ENCODE measurements around the gene CCNL1.
A peak's percentile ranks its signal among the peaks of the same experiment; 100 is the strongest.

CCNL1 gene

DNA sequence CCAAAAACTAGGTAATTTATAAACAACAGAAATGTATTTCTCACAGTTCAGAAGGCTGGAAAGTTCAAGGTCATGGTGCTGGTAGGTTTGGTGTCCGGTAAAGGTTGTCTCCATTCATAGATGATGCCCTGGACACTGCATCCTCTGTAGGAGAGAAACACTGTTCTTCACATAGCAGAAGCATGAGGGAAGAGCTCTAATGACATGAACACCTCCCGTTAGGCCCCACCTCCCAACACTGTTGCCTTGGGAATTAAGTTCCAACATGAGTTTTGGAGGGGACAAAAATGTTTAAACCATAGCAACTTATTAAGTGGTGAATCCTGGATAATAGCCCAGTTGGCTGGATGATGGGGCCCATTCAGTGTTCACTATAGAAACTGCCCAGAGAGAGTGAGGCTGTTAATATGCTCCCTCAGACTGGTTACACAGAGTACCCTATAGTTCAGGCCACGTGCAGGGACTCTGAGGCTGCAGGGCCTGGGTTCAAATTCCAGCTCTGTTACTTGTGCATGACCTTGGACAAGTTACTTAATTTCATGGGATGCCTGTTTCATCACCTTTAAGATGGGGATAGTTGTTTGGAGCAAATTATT lies 37.0 kb downstream of the CCNL1 start:
- no peak for DNase-seq (ENCODE audit: low spot score)

- peak; percentile 78 for DNase-seq (ENCODE audit: low spot score)
Observed at GRCh38 chr3:157122116-157122515, 37.8 kb downstream of the CCNL1 start.

DNA sequence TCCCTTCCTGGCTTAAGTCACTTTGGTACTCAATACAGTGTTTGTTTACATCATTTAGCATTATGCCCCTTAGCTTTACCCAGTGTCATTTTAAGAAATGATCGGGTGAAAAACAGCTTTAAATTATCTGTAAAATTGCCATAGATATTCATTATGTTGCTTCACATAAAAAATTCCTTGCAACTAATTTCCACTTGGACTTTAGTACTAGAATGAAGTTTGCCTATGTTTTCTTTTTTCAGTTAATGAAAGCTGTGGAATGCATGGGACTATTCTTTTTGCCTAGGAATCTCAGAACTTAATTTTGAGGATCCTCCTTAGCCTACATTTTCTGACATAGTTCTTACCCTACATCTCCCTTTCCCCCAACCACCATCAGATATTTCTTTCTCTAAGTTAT lies 38.4 kb downstream of the CCNL1 start:
- DNase-seq (ENCODE audit: low spot score), result no peak

GRCh38 chr3:157120071-157120892 lies 39.7 kb downstream of the CCNL1 start:
- no peak for DNase-seq (ENCODE audit: low spot score)

DNA sequence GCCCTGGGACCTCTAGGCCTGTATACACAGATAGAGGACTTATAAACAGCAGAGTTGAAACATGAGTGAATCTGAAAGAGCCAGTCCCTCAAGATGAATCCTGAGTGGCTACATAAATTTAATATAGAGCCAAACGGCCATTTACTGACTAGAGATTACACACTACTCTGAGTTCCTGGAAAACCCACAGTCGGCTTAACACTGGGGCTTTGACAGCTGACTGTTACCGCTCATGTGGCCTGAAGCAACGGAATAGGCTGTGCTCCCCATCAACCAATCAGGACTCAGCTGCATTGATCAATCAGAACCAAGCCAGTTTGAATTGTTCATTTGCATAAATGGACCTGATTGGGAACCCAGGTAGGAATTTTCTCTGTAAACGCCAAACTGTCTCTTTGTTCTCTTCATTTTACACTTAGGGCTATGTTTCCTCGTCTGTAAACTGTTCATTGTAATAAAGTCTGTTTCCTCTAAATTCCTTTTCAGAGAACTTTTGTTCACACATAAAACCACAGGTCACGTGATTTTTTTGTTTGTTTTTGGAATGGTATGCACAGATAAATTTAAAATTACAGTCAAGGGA lies 40.5 kb downstream of the CCNL1 start:
- no peak for DNase-seq (ENCODE audit: low spot score)

DNA sequence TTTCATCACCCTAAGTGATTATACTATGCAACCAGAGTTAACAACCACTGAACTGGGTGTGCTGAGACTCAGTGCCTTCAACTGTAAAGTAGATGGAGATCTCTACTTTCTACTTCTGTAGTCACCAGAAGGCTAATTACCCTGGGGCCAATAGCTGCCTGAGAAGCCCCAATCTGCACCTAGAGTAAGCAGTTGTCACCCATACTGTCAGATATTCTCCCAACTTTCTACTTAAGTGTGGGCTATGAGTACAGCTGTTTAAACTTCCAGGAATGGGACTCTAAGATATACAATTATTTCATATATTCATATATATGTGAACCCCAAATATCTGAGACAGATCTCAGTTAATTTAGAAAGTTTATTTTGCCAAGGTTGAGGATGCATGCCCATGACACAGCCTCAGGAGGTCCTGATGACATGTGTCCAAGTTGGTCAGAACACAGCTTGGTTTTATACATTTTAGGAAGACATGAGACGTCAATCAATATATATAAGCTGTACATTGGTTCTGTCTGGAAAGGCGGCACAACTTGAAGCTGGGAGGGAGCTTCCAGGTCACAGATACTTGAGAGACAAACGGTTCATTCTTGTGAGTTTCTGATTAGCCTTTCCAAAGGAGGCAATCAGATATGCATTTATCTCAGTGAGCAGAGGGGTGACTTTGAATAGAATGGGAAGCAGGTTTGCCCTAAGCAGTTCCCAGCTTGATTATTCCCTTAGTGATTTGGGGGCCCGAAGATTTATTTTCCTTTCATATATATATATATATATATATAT lies 41.9 kb downstream of the CCNL1 start:
- DNase-seq (ENCODE audit: low spot score), result no peak

DNA sequence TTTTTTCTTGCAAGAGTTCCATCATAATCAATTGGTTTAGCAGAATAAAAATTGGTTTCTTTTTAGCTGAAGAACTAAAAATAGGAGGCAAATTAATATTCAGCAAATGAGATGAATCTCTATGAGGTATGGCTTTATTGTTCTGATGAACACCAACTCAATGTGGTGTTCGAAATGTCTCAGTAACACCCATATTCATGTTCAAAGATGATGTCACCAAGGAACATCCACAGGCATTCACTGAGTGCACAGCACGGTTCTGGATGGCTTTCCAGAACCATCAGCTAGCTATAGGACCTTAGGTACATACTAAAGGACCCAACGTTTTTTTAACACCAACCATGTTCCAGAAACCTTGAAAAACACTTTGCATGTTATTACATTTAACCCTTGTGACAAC lies 42.7 kb downstream of the CCNL1 start:
- no peak for DNase-seq (ENCODE audit: low spot score)

- no peak for DNase-seq (ENCODE audit: low spot score)
Observed at GRCh38 chr3:157116017-157116416, 43.9 kb downstream of the CCNL1 start.

DNA sequence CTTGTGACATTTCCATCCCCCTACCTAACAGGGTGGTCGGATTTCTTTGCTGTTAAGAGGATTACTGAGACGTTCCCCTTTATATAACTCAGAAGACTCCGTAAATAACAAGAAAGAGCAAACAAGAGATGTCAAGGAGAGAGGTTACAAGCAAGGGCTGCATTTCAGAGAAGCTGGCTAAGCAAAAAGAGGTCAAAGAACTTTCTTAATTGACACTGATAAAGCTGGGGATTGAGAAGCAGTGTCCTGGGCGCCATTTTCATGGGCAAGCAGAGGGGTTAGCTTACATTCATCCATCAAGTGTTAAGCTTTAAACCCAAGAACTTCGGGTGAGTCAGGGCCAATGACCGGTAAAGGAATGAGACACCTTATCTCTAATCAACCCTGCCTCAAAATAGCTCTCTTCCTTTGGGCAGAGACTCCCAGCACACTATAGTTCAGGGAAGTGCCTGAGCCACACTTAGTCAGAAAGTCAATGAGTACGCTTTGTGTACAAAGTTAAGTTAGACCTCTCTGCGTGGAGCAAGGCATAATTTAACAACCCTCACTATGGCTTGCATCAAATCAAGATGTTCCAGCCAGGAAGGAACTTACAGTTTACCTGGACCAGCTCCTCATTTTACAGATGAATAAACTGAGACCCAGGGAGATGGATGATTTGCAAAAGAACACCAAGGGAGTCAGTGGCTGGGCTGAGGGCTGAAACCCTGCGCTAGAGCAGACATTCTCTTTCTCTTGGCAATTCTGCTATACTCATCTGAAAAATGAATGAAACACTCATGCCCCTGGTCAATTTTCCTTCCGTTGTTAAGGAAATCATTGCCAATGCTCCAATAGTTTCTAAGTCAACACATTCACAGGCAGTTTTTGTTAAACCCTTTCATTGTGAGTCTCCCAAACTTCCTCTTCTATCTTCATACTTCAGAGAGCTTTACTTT lies 44.6 kb downstream of the CCNL1 start:
- DNase-seq (ENCODE audit: low spot score), result no peak

- peak; percentile 37 for DNase-seq (ENCODE audit: low spot score)
Observed at GRCh38 chr3:157113832-157114505, 46.0 kb downstream of the CCNL1 start.

DNA sequence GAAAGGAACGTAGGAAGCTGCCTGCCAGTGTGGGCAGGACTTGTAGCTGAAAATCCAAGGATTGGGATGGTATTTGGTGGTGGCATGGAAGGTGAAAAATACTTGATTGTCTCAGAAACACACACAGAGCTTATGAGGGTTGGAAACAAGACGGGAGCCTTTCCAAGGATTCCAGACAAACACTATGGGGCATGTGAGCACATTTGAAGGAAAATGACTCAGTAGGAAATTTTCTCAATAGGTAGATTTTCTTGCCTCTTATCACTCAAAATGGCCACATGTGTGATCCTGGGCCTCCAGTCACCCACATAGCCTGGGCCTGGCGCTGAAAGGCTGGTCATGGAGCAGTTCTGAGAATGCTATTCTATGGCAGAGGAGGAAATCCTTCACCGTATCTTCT lies 47.4 kb downstream of the CCNL1 start:
- no peak for DNase-seq (ENCODE audit: low spot score)

GRCh38 chr3:157111518-157111917 lies 48.4 kb downstream of the CCNL1 start:
- DNase-seq (ENCODE audit: low spot score), result no peak

GRCh38 chr3:157110761-157111278 lies 49.1 kb downstream of the CCNL1 start:
- no peak for DNase-seq (ENCODE audit: low spot score)

- no peak for DNase-seq (ENCODE audit: low spot score)
Observed at GRCh38 chr3:157109267-157110141, 50.4 kb downstream of the CCNL1 start.

DNA sequence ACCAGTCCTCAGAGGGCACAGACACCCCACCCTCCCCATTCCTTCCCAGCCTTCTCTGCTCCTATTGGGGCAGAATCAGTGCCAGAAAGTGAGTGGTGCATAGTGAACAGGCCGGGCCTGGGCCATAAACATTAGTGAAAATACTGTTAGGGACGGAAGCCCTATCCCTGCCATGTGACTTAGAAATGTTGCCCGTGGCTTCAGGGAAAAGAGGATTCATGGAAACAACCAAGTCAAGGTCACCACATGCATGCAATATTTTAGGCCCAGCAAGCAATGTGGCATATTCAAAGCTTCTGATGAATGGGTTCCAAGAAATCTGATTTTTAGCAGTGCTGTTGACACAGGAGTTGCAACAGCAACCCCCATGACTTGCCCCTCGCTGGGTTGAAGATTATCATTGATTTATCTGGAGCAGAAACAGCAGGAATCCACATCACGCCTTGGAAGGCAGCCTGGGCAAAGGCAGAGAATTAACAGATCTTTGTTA lies 52.3 kb downstream of the CCNL1 start:
- DNase-seq (ENCODE audit: low spot score), result no peak

DNA sequence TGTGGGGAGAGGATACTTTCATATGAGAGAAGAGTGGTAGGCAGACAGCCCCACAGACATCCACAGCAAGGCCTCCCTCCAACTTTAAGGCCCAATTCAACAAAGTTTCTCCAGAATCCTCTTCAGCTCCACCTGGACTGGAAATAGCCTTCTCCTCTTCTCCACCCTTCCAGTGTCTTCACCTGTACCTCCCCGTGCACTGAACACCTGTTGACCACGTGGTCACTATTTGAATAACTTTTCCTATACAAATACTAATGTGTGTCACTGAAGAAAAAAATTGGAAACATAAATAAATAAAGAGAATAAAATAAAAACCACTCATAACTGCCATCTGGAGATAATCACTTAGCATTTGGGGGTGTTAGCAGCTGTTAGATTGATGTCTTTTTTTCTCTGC lies 52.9 kb downstream of the CCNL1 start:
- no peak for DNase-seq (ENCODE audit: low spot score)

DNA sequence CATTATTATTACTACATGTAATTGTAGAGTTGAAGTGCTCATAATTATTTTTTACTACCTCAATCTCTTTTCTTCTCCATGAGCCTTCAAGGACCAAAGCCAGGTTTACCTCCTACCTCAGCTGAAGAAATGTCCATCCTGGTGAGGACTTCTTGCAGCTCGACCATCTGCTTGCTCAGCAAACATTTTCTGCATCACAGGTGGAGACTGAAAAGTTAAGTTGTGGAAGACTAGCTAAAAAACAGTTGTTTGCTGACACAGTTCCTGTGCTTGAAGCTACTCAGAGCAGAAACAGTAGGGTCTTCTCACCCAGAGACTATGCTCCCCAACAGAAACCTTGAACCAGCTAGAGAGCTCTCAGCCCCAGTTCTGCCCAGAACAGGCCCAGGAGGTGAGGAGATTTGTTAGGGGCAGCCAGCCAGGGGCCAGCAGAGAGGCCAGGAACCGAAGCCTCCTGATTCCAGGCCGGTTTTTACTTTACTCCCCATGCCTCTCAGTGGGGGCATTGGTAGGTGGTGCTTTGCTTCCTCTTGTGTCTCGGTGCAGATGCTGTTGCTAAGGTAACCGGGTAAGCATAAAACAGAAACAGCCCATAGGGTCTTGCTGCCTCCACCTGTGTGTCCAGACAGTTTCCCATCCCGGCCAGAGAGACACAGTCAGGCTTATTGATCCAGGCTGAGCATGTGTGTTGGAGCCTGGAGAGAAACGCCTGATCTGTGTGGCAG lies 54.9 kb downstream of the CCNL1 start:
- no peak for DNase-seq (ENCODE audit: low spot score)

- no peak for DNase-seq (ENCODE audit: low spot score)
Observed at GRCh38 chr3:157104521-157104920, 55.4 kb downstream of the CCNL1 start.

GRCh38 chr3:157103860-157104259 lies 56.1 kb downstream of the CCNL1 start:
- no peak for DNase-seq (ENCODE audit: low spot score)
